HG03439 (cell line): Measurements from ENCODE around the gene SREBF2.

Experiments used
- ATAC-seq: cut with Tn5 transposase; IDR thresholded peaks from one replicate; pipeline ENCODE4 v1.9.1; 2021; ENCODE audit warnings: mild to moderate bottlenecking, moderate library complexity; ENCODE audit not compliant: unreplicated experiment

The SREBF2 gene

DNA sequence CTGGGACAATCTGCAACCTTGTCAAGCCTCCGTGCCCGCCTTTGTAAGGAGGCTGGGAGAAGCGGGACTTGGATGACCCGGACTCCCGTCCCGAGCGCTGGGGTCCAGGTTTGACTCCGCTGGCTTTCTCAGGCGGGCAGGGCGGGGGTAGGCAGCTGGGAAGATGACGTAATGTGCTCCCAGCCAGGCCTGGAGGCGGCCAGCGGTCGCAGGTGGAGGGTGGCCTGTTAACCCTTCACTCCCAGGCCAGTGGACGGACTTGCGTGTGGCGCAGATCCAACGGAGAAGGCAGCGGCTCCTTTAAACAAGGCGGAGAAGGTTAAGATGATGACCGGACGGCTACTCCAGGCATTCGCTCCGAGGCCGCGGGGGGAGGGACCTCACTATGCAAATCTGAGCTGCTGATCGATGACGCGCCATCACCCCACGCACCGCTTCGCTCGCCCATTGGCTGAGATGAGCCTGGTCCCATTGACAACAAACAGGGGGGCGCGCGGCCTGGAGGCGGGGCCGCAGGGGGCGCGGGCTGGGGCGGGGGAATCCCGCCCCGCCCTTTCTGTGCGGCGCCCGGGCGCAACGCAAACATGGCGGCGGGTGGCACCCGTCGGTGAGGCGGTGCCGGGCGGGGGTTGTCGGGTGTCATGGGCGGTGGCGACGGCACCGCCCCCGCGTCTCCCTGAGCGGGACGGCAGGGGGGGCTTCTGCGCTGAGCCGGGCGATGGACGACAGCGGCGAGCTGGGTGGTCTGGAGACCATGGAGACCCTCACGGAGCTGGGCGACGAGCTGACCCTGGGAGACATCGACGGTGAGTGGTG lies at the start of gene SREBF2:
Gene SREBF2 (plus strand): TSS at position 553 of the 816 bp plus-strand sequence. CDS start 166 bp downstream, at position 719.
- ATAC-seq, result peak; percentile 85

DNA sequence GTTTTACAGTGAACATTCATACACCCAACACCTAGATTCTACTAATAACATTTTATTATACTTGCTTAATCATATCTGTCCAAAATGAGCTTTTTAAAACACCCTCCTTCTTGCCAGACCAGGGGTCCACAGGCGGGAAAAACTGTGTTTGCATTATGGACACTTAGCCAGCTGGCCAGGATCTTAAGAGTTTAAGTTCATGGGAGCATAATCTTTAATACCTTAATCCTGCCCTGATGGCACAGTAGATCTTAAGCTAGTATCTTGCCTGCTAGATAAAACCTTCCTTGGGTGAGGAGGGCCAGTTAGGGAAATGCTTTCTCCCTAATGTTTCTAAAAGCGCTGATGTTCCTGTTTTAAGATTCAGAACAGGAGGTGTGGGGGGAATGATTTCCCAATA lies 45.6 kb upstream of the SREBF2 start:
- ATAC-seq, result no peak

DNA sequence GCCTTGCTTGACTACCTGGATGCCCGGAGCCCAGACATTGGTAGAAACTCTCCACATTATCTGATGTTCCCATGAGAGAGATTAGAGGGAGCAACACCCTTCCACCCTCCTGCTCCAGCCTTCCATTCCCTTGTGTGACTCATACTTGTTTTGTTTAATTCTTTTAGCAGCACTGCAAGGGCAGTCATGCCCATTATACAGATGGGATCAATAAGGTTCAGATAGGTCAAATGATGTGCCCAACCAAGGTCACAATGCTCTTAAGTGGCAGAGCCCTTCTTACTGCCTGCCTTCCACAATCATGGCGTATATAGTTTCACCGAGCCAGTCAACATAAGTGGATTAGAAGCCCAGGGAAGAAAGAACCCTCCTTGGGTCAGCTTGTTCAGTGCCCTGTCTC lies 39.0 kb upstream of the SREBF2 start:
- no peak for ATAC-seq

DNA sequence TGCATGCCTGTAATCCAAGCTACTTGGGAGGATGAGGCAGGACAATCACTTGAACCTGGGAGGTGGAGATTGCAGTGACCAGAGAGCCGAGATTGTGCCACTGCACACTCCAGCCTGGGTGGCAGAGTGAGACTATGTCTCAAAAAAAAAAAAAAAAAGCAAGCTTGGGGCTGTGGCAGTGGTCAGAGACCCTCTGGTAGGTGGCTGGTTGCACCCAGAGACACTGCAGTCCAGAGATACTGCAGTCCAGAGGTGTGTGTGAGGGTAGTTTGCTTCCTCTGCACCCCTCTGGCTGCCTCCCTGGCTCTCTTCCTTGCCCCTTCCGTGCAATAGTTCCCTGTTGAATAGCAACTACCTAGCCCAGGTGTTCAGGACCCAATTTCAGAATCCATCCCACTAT lies 34.2 kb upstream of the SREBF2 start:
- ATAC-seq, result no peak

DNA sequence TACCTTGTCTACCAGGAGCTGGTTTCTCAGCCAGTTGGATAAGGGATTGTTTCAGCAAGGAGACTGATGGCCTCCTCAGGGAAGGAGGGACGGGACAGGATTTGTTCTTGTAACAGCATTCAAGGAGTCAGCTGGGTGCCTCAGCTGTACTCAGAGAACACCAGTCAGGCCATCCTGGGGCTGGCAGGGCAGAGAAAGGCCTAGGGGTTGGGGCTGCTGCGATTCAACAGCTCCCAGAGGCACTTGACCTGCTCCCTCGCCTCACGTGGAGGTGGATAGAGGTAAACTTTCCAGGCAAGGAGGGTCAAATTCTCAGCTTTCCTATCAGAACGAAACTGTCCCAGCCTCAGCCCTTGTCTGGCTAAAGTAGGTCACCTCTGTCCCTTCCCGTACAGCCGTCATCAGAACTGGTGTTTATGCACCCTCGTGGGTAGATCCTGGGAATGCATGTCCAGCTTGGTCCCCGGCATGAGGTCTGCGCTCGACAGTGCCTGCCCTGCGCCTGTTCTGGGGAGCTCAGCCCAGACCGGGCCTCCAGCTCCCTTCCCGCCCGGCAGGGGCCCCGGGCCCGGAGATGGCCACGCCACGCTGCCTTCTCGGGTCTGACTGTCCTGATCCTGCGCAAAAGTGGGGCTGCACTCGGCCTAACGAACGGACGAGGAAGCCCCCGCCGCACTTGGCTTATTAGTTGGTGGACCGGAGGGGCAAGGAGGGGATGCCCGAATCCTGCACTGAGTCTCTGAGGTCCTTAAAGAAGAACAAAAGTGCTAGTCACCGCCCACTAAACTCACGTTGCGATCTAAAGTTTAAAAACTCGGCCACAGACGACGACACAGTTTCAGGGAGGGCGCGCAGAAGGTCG lies 33.2 kb upstream of the SREBF2 start:
- ATAC-seq, result peak; percentile 19

DNA sequence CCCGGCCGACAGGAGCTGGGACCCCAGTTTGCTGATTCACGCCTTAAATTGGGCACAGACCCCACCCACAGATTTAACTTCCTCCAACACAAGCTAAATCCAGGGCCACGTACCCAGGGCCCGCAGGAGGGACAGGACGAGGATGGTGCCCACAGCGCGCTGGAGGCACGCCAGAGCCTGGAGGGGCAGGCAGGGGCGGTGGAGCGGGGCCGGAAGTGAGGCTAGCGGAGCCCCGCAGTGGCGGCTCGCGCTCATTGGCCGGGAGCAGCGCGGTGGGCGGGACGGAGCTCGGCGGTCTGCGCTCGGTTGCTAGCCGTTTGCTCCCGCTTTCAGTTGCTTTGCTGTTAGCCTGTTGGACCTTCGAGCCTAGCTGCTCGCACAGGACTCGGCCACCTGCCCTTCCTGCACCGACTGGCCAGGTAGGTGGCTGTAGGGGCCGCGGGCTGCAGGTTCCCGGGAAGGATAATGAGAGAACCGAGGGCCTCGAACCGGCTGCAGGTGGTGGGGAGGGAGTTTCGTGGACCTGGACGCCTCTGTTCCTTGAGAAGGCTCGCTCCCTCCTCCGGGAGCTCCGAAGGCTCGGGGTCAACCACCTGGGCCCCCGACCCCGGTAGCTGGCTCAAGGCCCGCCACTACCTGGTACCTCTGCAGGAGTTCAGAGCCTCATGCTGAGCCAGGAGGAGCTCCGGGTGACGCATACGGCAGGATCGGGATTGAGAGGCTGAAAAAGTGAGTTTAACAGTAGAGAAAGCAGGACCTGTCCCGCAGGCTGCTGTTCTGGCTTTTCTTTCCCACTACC lies 32.4 kb upstream of the SREBF2 start, which contains the start of gene CCDC134:
Gene CCDC134 (plus strand): TSS at position 332 of the 799 bp plus-strand sequence. CDS start 8,212 bp downstream, outside the sequence.
- ATAC-seq, result peak; percentile 83

DNA sequence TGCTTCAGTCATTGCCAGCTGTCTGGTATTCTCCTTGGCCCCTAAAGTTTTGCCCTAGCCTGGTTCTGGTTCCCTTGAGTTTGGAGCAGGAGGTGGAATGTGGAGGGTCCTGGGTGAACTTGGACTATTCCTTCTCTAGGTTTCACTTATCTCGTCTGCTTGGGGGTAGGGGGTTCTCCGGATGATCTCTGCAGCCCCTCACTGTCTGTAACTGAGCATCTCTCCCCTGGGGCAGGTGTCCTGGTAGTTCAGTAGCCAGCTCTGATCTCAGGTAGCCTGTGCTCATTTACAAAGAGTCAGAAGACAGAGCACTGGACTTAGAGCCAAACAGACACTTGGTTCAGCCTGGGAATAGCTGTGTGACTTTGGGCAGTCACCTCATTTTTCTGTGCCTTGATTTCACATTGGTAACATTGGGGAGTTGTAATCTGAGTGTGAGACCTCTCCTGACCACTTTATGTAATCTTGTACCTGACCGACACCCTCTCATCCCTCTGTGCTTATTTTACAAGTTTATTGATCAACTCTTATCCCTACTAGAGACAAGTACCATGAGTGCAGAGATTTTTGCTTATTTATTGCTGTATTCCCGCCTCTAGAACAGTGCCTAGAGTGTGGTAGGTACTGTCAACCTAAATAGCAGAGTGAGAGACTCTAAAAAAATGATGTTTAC lies 31.6 kb upstream of the SREBF2 start:
- no peak for ATAC-seq

DNA sequence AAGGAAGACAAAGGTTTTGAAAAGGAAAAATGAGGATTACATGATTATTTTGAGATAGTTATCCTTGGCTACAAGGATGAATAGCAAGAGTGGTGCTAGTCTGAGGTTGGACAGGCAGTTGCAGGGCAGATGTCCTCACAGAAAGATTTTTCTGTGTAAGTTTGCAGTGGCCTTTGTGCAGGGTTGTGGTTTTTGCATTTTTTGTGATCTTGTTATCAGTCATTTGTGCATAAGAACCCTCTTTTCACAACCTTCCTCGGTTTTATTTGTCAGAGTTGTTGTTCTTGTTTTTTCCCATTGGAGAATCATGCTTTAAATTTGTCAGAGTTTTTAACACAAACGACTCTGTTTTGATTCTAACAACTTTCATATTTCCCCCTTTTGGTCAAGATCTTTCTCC lies 31.0 kb upstream of the SREBF2 start:
- no peak for ATAC-seq

DNA sequence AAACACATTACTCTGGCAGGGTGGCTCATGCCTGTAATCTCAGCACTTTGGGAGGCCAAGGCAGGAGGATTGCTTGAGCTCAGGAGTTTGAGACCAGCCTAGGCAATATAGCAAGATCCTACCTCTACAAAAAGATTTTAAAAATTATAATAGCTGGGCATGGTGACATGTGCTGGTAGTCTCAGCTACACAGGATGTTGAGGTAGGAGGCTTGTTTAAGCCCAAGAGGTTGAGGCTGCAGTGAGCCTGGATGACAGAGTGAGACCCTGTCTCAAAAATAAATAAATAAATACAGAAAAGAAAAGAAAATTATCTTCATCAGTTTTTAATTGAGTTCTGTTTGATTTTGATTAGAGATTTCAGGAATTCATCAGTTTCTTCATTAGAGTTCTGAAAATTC lies 27.3 kb upstream of the SREBF2 start:
- ATAC-seq, result no peak

DNA sequence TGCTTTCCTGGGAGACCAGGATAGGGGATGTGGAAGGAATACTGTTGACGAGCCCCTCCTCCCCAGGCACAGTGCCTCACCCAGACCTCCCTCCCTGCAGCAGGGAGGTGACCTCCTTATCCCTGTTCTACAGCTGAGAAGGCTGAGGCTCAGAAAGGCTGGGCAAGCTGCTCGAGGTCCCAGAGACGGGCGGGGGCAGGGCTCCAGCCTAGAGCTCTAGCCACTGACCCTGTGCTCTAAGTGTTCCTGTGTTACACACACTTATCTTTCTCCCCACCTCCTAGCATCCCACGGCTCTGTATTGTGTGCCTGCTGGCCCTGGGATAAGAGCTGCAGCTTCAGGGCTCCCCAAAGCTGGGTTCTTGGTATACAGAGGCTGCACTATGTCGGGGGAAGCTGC lies 24.5 kb upstream of the SREBF2 start:
- no peak for ATAC-seq

DNA sequence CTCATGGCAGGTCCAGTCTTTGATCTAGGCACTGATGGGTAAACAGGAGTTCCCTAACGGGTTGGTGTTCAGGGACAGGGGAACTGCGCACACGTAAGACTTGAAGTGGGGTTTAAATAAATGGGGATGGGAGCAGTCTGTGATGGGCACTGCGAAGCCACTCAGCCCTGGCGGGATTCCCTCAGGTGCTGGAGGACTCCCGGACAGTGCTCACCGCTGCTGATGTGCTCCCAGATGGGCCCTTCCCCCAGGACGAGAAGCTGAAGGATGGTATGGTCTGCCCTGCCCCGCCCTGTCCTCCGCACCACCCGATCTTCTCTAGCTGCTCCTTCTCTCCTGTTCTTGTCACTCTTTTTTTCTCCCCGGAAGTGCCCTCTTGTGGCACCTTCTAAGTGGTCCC lies 22.9 kb upstream of the SREBF2 start:
- no peak for ATAC-seq

DNA sequence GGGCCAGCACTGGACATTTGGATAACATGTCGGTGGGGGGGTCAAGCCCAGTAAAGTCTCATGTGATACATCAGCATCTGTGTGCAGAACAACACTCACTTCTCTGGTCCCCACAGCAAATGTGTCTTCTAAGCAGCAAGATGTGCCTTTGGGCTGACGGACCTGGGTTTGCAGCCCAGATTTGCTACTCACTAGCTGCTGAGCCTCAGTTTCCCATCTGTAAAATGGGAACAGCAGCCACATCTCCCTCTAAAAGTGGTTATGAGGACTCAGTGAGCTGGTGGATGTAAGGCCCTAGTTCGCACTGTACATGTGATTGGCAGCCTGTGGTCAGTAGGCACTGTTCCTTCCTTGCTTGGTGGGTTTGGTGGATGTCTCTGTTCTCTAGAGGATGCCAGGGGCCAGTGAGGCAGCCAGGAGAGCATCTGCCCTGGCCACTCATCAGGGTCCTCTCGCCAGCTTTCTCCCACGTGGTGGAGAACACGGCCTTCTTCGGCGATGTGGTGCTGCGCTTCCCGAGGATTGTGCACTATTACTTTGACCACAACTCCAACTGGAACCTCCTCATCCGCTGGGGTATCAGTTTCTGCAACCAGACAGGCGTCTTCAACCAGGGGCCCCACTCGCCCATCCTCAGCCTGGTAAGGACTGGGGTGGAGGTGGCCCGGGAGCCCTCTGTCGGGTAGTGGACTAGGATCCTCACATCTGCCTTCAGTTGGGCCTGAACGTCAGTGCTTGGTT lies 19.9 kb upstream of the SREBF2 start:
- no peak for ATAC-seq

DNA sequence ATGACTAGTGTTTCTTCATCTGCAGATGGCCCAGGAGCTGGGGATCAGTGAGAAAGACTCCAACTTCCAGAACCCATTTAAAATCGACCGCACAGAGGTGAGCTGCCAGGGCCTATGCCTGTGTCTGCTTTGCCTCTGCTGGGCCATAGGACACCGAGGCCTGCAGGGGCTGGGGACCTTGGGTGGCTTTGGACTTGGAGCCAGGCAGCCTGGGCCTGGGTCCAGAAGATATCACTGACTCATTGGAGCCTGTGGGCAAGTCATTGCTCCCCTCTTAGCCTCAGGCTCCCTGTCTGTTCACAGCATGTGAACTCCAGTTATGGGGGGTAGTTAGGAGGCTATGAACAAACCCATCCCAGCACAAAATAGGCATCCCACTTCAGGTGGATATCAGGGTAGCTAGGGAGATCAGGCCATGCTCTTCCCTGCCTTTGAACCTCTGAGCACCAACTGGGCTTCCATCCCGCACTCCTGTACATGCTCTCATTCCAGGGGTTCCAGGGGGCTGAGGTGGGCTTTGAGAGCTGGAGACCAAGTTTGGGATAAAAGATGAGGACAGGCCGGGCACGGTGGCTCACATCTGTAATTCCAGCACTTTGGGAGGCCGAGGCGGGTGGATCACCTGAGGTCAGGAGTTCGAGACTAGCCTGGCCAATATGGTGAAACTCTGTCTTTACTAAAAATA lies 19.0 kb upstream of the SREBF2 start:
- ATAC-seq, result no peak

DNA sequence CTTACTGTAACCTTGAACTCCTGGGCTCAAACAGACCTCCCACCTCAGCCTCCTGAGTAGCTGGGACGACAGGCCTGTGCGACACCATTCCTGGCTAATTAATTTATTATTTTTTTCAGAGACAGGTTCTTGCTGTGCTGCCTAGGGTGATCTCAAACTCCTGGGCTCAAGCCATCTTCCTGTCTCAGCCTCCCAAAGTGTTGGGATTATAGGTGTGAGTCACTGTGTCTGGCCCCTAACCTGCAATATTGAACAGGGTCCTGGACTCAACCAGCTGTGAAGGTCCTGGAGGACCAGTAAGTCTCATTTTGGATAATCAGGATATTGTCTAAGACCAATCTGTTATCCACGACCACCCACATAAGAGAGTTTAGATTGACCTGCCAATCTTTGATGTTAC lies 17.2 kb upstream of the SREBF2 start:
- ATAC-seq, result no peak

DNA sequence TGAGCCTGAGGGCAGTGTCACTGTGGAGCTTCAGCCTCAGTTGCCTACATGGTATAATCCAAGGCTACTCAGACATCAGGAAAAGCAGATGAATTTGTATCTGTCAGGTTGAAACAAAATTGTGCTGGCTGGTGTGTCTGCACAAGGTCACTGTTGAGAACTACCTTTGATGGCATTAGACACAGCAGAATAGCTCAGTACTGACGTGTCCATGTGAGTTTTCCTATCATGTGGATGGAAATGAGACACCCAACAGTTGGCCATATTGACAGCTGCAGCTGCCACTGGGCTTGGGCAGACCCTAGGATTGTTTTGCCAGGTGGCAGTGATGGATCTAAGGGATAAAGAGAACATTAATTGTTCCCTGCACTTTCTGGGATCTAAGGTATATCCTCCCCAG lies 16.7 kb upstream of the SREBF2 start:
- no peak for ATAC-seq

DNA sequence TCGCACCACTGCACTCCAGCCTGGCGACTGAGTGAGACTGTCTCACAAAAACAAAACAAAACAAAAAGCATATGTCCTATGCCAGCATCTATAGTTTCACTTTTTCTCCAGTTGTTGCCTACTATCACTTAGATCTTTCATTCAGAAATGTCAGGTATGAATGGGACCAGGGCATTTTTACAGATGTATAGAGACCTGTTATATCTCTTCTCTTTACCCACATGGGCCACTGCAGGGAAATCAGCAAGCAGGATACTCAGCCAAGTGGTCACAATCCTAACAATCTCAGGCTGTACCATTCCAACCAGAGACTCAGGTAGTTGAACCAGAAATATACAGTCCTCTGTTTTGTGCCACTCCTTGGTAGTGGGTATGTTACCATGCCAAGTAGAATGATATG lies 16.0 kb upstream of the SREBF2 start:
- ATAC-seq, result no peak

DNA sequence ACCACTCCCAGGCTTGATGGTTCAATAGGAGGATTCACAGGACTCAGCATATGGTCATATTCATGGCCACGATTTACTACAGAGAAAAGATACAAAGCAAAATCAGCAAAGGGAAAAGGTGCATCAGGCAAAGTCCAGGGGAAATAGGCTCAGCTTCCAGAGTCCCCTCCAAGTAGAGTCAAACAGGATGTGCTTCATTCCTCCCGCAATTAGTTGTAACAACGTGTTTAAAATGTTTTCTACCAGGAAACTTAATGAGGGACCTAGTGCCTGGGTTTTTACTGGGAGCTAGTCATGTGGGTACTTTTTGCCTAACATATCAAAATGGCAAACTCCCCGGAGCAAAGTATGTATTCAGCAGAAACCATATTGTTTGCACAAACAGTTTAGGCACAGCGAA lies 14.9 kb upstream of the SREBF2 start:
- ATAC-seq, result no peak

DNA sequence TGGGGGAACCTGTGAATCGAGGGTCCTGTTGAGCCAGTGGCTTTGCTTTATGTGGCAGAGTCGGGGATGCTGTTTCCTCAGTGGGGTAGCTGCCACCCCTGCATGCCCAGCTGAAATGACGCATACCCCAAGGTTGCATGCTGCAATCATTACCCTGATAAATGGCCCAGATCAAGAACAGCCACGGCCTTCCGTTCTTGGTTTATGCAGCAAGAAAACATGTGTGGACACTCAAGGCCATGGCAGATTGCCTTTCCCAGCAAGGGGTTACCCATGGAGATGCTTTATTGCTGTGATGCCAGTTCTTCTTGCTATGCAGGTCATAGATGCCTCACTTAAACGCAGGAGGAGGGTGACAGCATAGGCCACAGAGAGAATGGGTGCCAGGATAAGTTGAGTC lies 14.3 kb upstream of the SREBF2 start:
- ATAC-seq, result no peak

DNA sequence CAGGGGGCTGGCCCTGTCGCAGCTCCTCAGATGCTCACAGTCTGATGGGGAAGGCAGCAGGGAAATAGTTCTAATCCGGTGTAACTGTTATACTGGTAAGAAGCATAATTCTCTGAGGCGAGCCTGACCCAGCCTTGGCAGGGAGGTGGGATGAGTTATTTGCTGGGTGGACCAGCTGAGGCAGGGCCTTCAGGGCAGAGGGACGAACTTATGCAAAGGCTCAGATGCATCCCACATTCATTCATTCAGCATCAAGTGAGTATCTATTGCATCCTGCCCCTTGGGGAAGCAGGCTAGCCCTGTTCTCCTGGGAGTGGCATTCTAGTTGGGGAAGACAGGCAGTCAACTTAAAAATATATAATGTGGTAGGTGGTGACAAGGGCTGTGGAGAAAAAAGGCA lies 13.6 kb upstream of the SREBF2 start:
- no peak for ATAC-seq
